ENCODE measurements around the gene FRY.

Gene FRY

DNA sequence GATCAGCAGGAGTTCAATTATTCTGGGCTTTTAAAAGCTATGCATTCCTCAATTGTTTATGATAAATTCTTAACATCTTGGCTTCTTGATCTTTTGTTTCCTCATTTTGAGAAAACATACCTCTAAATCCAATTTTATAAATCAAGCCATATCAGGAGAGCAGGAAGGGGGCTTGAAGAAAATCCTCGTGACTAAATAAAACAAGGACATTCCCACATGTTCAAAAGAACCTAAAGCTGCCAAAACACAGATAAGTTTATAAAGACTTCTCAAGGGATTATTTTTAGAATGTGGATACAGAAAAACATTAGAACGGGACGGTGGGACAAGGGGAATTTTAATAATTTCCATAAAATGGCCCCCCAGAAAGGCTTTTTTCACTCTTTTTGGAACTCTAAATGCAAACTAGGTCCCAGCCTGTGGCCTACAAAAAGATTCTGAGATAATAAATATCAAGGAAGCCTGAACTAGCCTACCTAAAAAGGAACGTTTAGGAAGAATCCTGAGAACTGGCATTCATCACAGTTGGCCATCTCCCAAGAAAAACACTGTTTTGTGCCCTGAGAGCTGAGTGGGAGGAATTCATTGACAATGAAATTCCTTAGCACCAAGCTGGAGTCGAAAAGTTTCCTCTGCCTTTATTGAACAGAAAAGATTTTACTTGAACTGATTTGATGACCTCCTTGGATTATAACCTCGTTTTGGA is 253.5 kb downstream of the FRY start:
- no peaks in the 10 kb centered on the region for H3K27me3 ChIP-seq (ENCODE audit: control insufficient read depth, insufficient read depth, low read length)
- no peak overlapping the region for H3K27ac ChIP-seq (ENCODE audit: low read length)
- no peaks in the 10 kb centered on the region for H3K36me3 ChIP-seq (ENCODE audit: control insufficient read depth, insufficient read depth, low read length)
- DNase-seq (ENCODE audit: low read depth, low spot score): no peak
- H3K9me3 ChIP-seq (ENCODE audit: control insufficient read depth, insufficient read depth, low read length): no peaks in the 10 kb centered on the region
- H3K4me1 ChIP-seq (ENCODE audit: control insufficient read depth, insufficient read depth, low read length): no peaks in the 10 kb centered on the region
- WGBS (ENCODE audit: insufficient coverage, insufficient read length): no CpG with 5 or more reads among the region's 6 CpGs
- H3K4me3 ChIP-seq (ENCODE audit: low read length): no peak overlapping the region

DNA sequence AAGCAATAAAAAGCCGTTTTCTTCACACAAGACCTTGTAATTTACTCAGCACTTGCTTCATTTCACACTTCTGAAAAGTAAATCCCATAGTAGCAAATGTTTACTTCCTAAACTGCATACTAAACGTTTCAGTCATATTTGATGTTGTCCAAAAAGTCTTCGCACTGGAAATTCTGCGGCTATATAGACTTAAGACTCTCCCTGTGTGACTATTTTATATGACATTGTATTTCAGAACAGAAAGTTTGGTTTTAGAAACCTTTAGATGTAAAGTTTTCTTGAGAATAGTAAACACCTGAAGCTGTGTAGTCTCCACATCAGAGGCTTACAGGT is 254.0 kb downstream of the FRY start:
- Histone ChIP-seq H3K4me3 (ENCODE audit: low read length) (no peak overlapping the region), H3K27me3 (ENCODE audit: control insufficient read depth, insufficient read depth, low read length) (no peaks in the 10 kb centered on the region), H3K4me1 (ENCODE audit: control insufficient read depth, insufficient read depth, low read length) (no peaks in the 10 kb centered on the region), H3K36me3 (ENCODE audit: control insufficient read depth, insufficient read depth, low read length) (no peaks in the 10 kb centered on the region), H3K27ac (ENCODE audit: low read length) (no peak overlapping the region), H3K9me3 (ENCODE audit: control insufficient read depth, insufficient read depth, low read length) (no peaks in the 10 kb centered on the region)
- DNase-seq (ENCODE audit: low read depth, low spot score): no peak
- WGBS (ENCODE audit: insufficient coverage, insufficient read length): no CpG with 5 or more reads among the region's 4 CpGs

DNA sequence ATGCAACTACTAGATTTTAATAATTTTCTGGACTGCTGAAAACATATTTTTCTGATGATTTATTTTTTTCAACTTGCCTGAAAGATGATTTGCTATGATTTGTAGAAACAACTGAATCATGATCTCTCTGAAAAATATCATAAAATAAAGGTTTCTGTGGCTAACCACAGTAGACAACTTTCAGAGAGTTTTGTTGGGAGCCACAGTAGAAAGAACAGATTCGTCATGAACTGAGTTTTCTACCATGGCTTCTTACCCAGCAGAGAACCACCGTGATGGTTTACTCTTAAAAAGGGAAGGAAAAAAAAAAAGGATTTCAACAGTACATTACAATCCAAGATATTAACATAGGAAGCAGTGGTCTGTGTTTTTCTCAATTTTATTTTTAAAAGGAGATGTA is 265.6 kb downstream of the FRY start:
- Histone ChIP-seq H3K4me1 (ENCODE audit: control insufficient read depth, insufficient read depth, low read length) (no peaks in the 10 kb centered on the region), H3K36me3 (ENCODE audit: control insufficient read depth, insufficient read depth, low read length) (no peaks in the 10 kb centered on the region), H3K27ac (ENCODE audit: low read length) (no peak overlapping the region), H3K4me3 (ENCODE audit: low read length) (no peak overlapping the region), H3K9me3 (ENCODE audit: control insufficient read depth, insufficient read depth, low read length) (no peaks in the 10 kb centered on the region), H3K27me3 (ENCODE audit: control insufficient read depth, insufficient read depth, low read length) (no peaks in the 10 kb centered on the region)
- no peak for DNase-seq (ENCODE audit: low read depth, low spot score)
- WGBS (ENCODE audit: insufficient coverage, insufficient read length): no CpG with 5 or more reads among the region's 2 CpGs

DNA sequence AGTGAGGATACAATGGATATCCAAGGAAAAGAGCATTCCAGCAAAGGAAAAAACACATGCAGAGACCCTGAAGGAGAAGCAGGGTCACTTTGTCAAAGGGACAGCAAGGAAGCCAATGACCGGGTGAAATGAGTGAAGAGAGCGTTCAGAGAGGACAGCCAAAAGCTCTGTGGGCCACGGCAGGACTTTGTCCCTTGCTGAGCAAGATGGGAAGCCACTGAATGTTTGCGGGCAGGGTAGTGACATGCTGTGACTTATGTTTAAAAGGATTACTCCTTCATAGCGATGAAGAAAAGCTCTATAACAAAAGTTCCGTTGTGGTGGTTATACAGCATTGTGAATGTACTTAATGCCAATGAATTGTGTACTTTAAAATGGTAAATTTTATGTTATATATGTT is 267.1 kb downstream of the FRY start:
- DNase-seq (ENCODE audit: low read depth, low spot score): no peak
- H3K27ac ChIP-seq (ENCODE audit: low read length): no peak overlapping the region
- H3K27me3 ChIP-seq (ENCODE audit: control insufficient read depth, insufficient read depth, low read length): no peaks in the 10 kb centered on the region
- H3K36me3 ChIP-seq (ENCODE audit: control insufficient read depth, insufficient read depth, low read length): no peaks in the 10 kb centered on the region
- WGBS (ENCODE audit: insufficient coverage, insufficient read length): no CpG with 5 or more reads among the region's 6 CpGs
- no peaks in the 10 kb centered on the region for H3K9me3 ChIP-seq (ENCODE audit: control insufficient read depth, insufficient read depth, low read length)
- no peaks in the 10 kb centered on the region for H3K4me1 ChIP-seq (ENCODE audit: control insufficient read depth, insufficient read depth, low read length)
- H3K4me3 ChIP-seq (ENCODE audit: low read length): no peak overlapping the region

DNA sequence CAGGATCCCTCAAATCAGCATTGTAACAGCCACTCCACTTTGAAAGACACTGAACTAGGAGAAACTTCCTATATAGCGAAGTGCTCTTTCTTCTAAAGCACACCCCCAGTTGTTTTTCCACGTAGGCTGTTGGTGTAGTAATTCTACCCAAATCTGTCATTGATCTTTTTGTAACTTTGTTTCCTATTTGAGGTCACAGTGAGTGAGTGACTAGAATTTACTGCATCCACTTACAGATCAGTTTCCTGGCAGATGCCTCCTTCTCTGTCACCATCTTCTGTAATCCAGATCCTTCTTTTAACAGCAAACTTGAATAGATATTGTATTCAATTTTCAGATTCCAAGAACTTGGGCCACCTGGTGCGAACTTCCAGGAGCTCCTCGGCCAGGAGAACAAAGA is 268.3 kb downstream of the FRY start:
- no peaks in the 10 kb centered on the region for H3K36me3 ChIP-seq (ENCODE audit: control insufficient read depth, insufficient read depth, low read length)
- H3K27ac ChIP-seq (ENCODE audit: low read length): no peak overlapping the region
- no peaks in the 10 kb centered on the region for H3K4me1 ChIP-seq (ENCODE audit: control insufficient read depth, insufficient read depth, low read length)
- WGBS (ENCODE audit: insufficient coverage, insufficient read length): no CpG with 5 or more reads among the region's 4 CpGs
- no peak for DNase-seq (ENCODE audit: low read depth, low spot score)
- H3K27me3 ChIP-seq (ENCODE audit: control insufficient read depth, insufficient read depth, low read length): no peaks in the 10 kb centered on the region
- no peaks in the 10 kb centered on the region for H3K9me3 ChIP-seq (ENCODE audit: control insufficient read depth, insufficient read depth, low read length)
- no peak overlapping the region for H3K4me3 ChIP-seq (ENCODE audit: low read length)

DNA sequence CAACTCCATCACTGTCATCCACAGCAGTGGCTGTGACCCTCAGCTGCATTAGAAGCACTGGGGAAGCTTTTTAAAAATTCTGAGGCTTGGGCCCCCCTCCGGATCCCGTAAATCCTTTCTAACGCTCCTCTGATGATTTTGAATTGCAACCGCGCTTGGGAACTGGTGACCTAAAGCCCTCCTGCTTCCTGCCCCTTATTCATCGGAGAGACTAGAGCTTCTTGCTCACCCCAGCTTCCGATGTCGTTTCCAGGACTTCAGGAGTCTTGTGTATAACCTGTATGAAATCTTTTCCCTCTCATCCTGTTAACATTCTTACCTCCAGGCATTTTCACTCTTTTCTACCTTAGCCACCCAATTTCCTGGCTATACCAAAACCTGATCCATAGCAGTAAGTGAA is 268.8 kb downstream of the FRY start:
- Histone ChIP-seq H3K27me3 (ENCODE audit: control insufficient read depth, insufficient read depth, low read length) (no peaks in the 10 kb centered on the region), H3K4me3 (ENCODE audit: low read length) (no peak overlapping the region), H3K4me1 (ENCODE audit: control insufficient read depth, insufficient read depth, low read length) (no peaks in the 10 kb centered on the region), H3K36me3 (ENCODE audit: control insufficient read depth, insufficient read depth, low read length) (no peaks in the 10 kb centered on the region), H3K9me3 (ENCODE audit: control insufficient read depth, insufficient read depth, low read length) (no peaks in the 10 kb centered on the region), H3K27ac (ENCODE audit: low read length) (no peak overlapping the region)
- DNase-seq (ENCODE audit: low read depth, low spot score): no peak
- WGBS (ENCODE audit: insufficient coverage, insufficient read length): no CpG with 5 or more reads among the region's 8 CpGs

DNA sequence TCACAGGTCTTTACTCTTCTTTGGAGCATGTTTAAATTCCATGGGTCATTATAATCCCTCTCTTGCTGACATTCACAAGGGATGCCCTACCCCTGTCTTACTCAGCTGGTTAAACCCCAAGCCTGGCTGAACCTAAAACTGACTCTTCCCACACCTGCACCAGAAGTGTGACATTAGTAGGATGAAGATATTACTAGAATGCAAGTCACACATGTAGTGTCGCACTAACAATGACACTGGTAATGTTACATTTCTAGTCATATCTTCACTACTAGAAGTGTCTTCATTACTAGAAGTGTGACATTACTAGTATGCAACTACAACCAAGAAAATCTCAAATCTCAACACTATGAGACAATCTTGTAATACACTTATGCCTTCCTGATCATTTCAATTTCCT is 269.3 kb downstream of the FRY start:
- WGBS (ENCODE audit: insufficient coverage, insufficient read length): no CpG with 5 or more reads among the region's 1 CpG
- DNase-seq (ENCODE audit: low read depth, low spot score): no peak
- Histone ChIP-seq H3K27ac (ENCODE audit: low read length) (no peak overlapping the region), H3K4me3 (ENCODE audit: low read length) (no peak overlapping the region), H3K36me3 (ENCODE audit: control insufficient read depth, insufficient read depth, low read length) (no peaks in the 10 kb centered on the region), H3K4me1 (ENCODE audit: control insufficient read depth, insufficient read depth, low read length) (no peaks in the 10 kb centered on the region), H3K9me3 (ENCODE audit: control insufficient read depth, insufficient read depth, low read length) (no peaks in the 10 kb centered on the region), H3K27me3 (ENCODE audit: control insufficient read depth, insufficient read depth, low read length) (no peaks in the 10 kb centered on the region)

DNA sequence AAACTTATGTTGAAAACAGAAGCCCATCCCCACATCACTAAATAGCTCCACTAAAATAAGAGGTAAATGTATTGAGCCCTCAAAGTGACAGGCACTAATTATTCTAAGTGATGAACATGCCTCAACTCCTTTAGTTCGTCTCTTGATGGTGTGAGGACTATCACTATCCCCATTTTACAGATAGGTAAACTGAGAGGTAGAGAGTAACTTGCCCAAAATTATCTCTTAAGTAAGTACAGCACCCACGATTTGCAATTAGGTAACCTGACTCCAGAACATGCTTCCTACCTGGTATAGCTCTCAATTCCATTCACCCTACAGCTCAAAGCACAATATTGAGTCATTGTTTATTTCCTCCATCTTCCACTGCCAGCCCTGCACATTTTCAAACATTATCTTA is 270.9 kb downstream of the FRY start:
- Histone ChIP-seq H3K9me3 (ENCODE audit: control insufficient read depth, insufficient read depth, low read length) (no peaks in the 10 kb centered on the region), H3K36me3 (ENCODE audit: control insufficient read depth, insufficient read depth, low read length) (no peaks in the 10 kb centered on the region), H3K27ac (ENCODE audit: low read length) (no peak overlapping the region), H3K27me3 (ENCODE audit: control insufficient read depth, insufficient read depth, low read length) (no peaks in the 10 kb centered on the region), H3K4me3 (ENCODE audit: low read length) (no peak overlapping the region), H3K4me1 (ENCODE audit: control insufficient read depth, insufficient read depth, low read length) (no peaks in the 10 kb centered on the region)
- no CpG with 5 or more reads among the region's 2 CpGs for WGBS (ENCODE audit: insufficient coverage, insufficient read length)
- no peak for DNase-seq (ENCODE audit: low read depth, low spot score)

DNA sequence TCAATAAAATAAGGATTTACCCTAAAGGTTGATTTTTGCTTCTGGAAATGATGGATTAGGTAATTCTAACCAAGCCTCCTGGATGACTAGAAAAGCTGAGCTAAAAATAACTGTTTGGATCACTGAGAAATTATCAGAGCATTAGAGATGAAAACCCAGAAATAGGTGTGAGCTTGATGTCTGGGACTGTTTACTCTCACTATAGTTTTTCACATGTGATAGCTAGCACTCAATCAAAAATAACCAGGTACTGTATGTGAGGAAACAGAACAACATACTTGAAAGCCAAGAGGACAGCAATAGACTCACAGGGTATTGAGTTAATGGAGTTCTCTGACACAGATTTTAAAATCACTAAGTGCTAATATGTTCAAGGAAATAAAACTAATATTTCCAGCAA is 274.1 kb downstream of the FRY start:
- no peak for DNase-seq (ENCODE audit: low read depth, low spot score)
- Histone ChIP-seq H3K27me3 (ENCODE audit: control insufficient read depth, insufficient read depth, low read length) (no peaks in the 10 kb centered on the region), H3K27ac (ENCODE audit: low read length) (no peak overlapping the region), H3K36me3 (ENCODE audit: control insufficient read depth, insufficient read depth, low read length) (no peaks in the 10 kb centered on the region), H3K4me3 (ENCODE audit: low read length) (no peak overlapping the region), H3K4me1 (ENCODE audit: control insufficient read depth, insufficient read depth, low read length) (no peaks in the 10 kb centered on the region), H3K9me3 (ENCODE audit: control insufficient read depth, insufficient read depth, low read length) (no peaks in the 10 kb centered on the region)

DNA sequence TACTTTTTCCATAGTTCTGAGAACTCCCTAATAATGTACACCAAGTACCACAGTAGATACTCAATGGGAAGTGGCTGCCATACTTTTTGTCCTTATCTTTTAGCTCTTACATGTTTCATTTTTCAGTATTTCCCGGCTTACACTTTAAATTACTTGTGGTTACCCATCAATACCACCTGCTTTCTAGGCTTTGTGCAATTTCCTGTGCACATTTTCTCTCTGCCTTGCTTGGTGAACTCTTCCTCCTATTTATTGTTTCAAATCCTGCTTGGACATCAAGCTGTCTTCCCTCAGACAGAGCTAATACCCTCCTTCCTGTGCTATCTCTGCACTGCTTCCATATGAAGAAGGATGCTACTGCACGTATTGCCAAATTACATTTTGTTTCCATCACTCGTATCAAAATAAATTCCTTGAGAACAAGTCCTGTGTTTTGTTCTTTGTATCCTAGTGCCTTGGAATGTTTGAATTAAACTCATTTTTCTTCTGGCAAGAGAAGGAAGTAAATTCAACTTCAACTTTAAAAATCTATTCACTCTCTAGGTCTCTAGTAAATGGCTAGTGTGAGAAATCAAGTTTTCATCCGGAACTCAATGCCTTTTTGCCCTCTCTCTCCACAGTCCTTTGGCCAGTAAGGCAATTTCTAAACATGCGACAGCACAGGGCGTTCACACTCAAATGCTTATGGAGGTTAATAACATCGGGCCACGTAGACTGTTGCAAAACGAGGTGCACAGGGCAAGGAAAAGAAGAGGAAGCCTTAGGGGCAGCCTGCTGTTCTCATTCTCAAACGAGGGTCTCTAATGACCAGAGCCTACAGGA is 277.9 kb downstream of the FRY start:
- DNase-seq (ENCODE audit: low read depth, low spot score): no peak
- H3K27ac ChIP-seq (ENCODE audit: low read length): no peak overlapping the region
- WGBS (ENCODE audit: insufficient coverage, insufficient read length): no CpG with 5 or more reads among the region's 10 CpGs

More for the DNA sequence above, 277.9 kb downstream of the FRY start:
- Histone ChIP-seq H3K4me1 (ENCODE audit: control insufficient read depth, insufficient read depth, low read length) (no peaks in the 10 kb centered on the region), H3K27me3 (ENCODE audit: control insufficient read depth, insufficient read depth, low read length) (no peaks in the 10 kb centered on the region), H3K9me3 (ENCODE audit: control insufficient read depth, insufficient read depth, low read length) (no peaks in the 10 kb centered on the region), H3K4me3 (ENCODE audit: low read length) (no peak overlapping the region), H3K36me3 (ENCODE audit: control insufficient read depth, insufficient read depth, low read length) (no peaks in the 10 kb centered on the region)
